ELF-1 (cell line): Measurements from ENCODE around the gene LNX1.

Source experiments
- DNase-seq: peaks from one replicate; pipeline ENCODE4 v3.0.0-alpha.2; 2016; ENCODE audit warnings: low read depth, low spot score

The LNX1 gene

GRCh38 chr4:53591372-53591892 is at the start of gene LNX1:
TSS of gene LNX1 (minus strand) at chr4:53591486. CDS start at chr4:53574002, 17,484 bp downstream.
- peak; percentile 94 for DNase-seq

GRCh38 chr4:53640576-53641453 is 49.5 kb upstream of the LNX1 start:
- no peak for DNase-seq

GRCh38 chr4:53638919-53639318 is 47.6 kb upstream of the LNX1 start:
- DNase-seq: no peak

GRCh38 chr4:53637348-53637747 is 46.1 kb upstream of the LNX1 start:
- DNase-seq: no peak

GRCh38 chr4:53635697-53636483 is 44.6 kb upstream of the LNX1 start:
- DNase-seq: no peak

DNA sequence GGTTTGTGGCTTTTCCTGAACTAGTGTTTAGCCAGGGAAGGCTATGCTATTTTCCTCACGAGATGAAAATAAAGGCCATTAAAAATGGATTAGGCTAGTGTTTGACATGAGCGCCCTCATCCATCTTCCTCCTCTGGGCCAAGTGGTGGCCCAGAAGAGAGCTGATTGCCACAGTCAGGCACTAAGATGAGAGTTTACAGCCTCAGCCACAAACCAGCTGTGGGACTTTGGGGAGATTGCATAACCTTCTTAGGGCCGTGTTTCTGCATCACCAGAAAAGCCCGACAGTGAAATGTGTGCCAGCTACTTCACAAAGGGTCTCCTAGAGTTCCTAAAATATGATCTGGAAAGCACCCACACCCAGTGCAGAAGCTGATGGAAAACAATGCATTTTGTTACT is 42.3 kb upstream of the LNX1 start:
- DNase-seq: no peak

DNA sequence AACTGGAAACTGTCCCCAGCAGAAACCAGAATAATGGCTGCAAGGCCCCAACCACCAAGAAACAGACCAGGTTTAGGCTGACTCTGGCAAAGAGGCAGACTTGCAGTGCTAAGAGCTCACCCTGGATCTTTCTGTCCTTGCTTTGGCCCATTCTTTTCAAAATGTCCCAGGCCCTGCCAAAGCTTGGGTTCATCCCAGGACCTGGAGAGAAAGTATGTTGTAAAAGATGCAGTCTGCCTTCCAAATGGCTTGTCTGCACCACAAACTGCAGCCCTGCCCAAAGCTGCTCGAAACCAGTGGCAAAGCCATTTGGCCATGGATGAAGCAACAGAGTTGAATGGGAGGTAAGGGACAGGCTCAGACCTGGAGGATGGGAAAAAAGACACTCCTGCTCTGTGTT is 38.0 kb upstream of the LNX1 start:
- DNase-seq: no peak

GRCh38 chr4:53626491-53626890 is 35.2 kb upstream of the LNX1 start:
- DNase-seq: no peak

GRCh38 chr4:53625888-53626287 is 34.6 kb upstream of the LNX1 start:
- DNase-seq: no peak

DNA sequence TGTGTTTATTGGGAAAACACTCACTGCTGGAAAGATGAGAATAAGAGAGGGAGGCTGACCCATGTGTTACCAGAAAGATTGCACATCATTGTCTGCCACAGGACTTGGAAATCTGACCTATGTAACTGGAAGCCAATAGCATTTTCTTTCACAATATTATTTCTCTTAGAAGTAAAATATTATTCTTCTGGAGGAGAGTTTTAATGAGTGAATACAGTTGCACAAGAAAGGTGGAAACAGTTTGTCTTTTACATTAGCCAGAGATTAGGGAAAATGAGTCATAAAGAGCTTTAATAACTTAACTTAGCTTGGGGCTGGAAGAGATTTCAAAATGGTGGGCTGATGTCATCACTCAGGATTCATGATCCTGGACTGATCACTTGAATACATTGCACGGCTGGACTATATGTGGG is 31.5 kb upstream of the LNX1 start:
- no peak for DNase-seq

GRCh38 chr4:53620956-53621355 is 29.7 kb upstream of the LNX1 start:
- DNase-seq: no peak

DNA sequence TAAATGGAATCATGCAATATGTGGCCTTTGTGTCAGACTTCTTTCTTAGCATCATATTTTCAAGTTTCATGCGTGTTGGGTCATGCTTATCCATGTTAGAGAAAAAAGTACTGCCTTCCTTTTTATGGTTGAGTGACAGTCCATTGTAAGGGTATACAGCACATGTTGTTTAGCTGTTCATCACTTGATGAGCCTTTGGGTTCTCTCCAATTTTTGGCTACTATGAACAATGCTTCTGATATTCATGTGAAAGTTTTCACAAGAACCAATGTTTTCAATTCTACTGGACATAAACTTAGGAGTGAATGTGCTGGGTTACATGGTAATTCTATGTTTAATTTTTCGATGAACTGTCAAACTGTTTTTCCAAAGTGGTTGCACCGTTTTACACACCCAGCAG is 28.1 kb upstream of the LNX1 start:
- DNase-seq: no peak

DNA sequence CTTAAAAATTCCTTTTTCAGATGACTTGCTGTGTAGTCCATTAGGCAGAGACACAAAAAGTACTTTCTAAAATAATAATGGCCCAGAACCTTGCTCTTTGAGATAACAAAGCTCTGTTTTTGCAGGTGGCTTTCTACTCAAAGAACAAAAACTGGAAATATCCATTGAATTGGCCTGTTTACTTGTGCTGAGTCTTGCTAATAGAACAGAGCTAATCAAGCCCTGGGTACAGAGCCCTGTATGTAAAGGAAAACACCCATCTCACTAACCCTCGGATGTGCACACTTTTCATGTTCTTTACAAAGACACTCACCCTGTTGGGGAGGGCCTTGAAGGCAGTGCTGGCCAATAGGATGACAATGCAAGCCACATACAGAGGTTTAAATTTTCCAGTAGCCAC is 27.0 kb upstream of the LNX1 start:
- no peak for DNase-seq

- no peak for DNase-seq
Observed at GRCh38 chr4:53617101-53617680, 25.9 kb upstream of the LNX1 start.

DNA sequence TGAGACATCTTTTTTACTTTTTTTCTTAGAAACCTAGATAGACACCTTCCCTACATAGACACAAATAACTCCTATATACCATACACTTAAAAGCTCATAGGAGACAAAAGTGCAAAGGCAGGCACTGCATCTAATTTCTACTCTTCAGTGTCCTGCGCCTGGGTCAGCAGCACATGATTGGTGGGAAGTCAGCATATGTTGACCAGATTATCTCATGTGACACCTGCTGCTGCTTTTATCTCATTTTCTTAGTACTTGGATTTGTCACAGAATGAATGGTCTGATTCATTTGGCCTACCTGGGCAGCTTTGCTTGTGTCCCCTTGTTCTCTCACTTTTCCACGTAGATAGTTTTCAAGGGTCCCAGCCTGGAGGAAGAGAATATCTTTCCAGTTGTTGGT is 24.9 kb upstream of the LNX1 start:
- no peak for DNase-seq

- no peak for DNase-seq
Observed at GRCh38 chr4:53614591-53614990, 23.3 kb upstream of the LNX1 start.

DNA sequence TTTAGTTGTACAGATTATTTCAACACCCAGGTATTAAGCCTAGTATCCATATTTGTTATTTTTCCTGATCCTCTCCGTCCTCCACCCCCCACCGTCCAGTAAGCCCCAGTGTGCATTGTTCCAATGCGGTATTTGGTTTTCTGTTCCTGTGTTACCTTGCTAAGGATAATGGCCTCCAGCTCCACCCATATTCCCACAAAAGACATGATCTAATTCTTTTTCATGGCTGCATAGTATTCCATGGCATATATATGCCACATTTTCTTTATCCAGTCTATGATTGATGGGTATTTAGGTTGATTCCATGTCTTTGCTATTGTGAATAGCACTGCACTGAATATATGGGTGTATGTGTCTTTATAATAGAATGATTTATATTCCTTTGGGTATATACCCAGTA is 22.1 kb upstream of the LNX1 start:
- no peak for DNase-seq

- no peak for DNase-seq
Observed at GRCh38 chr4:53608649-53609048, 17.4 kb upstream of the LNX1 start.

GRCh38 chr4:53608242-53608641 is 17.0 kb upstream of the LNX1 start:
- no peak for DNase-seq

DNA sequence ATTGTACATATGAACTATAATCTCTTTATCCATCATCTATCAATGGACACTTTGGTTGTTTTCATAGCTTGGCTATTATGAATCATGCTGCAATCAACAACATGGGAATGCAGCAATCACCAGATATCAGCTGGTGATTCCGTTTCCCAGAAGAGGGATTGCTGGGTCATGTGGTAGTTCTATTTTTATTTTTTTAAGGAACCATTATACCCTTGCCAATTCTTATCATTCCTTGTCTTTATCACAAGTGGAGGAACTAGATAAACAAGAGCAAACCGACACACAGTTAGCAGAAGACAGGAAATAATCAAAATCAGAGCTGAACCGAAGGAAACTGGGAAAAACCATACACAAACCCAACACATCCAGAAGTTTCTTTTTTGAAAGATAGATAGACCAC is 14.5 kb upstream of the LNX1 start:
- DNase-seq: no peak

DNA sequence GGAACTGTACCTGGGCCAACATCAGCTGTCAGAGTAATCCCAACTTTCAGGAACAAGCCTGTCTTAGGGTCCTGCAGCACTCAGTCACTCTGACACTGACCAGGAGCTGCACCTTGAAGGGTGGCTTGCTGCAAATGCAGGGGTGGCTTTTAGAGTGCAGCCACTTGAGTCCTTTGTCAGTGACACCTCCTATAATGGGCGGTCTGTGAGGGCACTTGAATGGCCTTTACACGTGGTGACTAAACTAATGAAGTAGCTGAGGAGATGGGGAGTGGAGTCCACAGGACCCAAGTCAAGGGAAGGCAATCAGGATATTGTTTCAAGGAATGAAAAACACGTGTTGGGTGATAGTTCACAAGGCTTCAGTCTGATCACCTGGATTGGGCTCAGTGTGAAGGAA is 11.1 kb upstream of the LNX1 start:
- no peak for DNase-seq

DNA sequence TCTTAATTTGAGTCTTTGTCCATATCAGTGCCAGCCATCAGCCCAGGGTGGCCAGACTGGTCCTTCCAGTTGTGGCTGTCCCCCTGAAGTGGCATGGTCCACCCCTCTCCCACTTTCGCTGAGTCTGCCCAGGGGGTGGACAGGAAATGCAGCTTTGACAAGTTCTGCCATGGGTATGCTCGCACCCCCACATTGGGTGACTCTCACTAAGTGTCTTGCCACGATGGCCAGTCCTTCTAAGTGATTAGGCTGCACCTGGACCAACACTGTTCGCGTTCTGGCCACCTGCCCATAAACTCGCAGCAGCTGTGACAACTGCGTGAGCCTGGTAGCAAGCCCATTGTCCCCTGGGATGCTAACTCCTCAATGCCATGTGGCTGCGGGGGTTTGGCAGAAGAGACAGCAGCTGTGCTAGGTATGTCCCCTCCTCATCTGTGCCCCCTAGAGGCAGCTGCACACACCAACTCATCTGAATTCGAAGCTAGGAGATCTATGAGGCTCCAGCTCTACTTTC is 10.0 kb upstream of the LNX1 start:
- peak; percentile 70 for DNase-seq
